Ishikawa (cell line): ENCODE results near the gene SLAMF7.

Source experiments
- CEBPB ChIP-seq: IDR thresholded peaks from 2 replicates; pipeline ENCODE4 v1.6.1; 2012
- CREB1 ChIP-seq: IDR thresholded peaks from 2 replicates; pipeline ENCODE4 v1.6.1; 2012; ENCODE audit warnings: low read depth
- EGR1 ChIP-seq: IDR thresholded peaks from 2 replicates; pipeline ENCODE4 v1.6.1; 2012
- EP300 ChIP-seq: IDR thresholded peaks from 2 replicates; pipeline ENCODE4 v1.6.1; 2012; ENCODE audit warnings: borderline replicate concordance
- FOXM1 ChIP-seq: IDR thresholded peaks from 2 replicates; pipeline ENCODE4 v1.6.1; 2012; ENCODE audit warnings: low read depth, borderline replicate concordance
- MAX ChIP-seq: IDR thresholded peaks from 2 replicates; pipeline ENCODE4 v1.6.1; 2012
- NFIC ChIP-seq: IDR thresholded peaks from 2 replicates; pipeline ENCODE4 v1.6.1; 2012
- RAD21 ChIP-seq: IDR thresholded peaks from 2 replicates; pipeline ENCODE4 v1.6.1; 2012; ENCODE audit warnings: low read depth
- REST ChIP-seq: IDR thresholded peaks from 2 replicates; pipeline ENCODE4 v1.6.1; 2012; ENCODE audit warnings: low read depth, mild to moderate bottlenecking
- TAF1 ChIP-seq: IDR thresholded peaks from 2 replicates; pipeline ENCODE4 v1.6.1; 2012; ENCODE audit warnings: low read depth, mild to moderate bottlenecking
- TCF12 ChIP-seq: IDR thresholded peaks from 2 replicates; pipeline ENCODE4 v1.6.1; 2012; ENCODE audit warnings: low read depth
- TEAD4 ChIP-seq: IDR thresholded peaks from 2 replicates; pipeline ENCODE4 v1.6.1; 2012
- USF1 ChIP-seq: IDR thresholded peaks from 2 replicates; pipeline ENCODE4 v1.6.1; 2012
- YY1 ChIP-seq: IDR thresholded peaks from 2 replicates; pipeline ENCODE4 v1.6.1; 2012; ENCODE audit warnings: low read depth
- ZBTB7A ChIP-seq: IDR thresholded peaks from 2 replicates; pipeline ENCODE4 v1.6.1; 2012; ENCODE audit warnings: low read depth

Gene SLAMF7

GRCh38 chr1:160739098-160739511 is at the start of gene SLAMF7:
SLAMF7 (plus strand) TSS chr1:160739247; CDS start chr1:160739302, 55 bp downstream.
- TF ChIP-seq YY1 (no peak), ZBTB7A (no peak), EP300 (no peak), CREB1 (no peak), EGR1 (no peak), USF1 (no peak), MAX (no peak), TEAD4 (no peak), TCF12 (no peak), CEBPB (no peak), TAF1 (no peak), NFIC (no peak), RAD21 (no peak), REST (no peak), FOXM1 (no peak)

DNA sequence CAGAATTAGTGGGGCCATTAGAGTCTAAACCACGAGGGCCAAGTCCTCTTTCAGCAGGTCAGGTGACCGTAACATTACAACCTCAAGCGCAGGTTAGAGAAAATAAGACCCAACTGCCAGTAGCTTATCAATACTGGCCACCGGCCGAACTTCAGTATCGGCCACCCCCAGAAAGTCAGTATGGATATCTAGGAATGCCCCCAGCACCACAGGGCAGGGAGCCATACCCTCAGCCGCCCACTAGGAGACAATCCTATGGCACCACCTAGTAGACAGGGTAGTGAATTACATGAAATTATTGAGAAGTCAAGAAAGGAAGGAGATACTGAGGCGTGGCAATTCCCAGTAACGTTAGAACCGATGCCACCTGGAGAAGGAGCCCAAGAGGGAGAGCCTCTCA is 46.7 kb upstream of the SLAMF7 start:
- peak; percentile 14; the same call in 1 of the 2 replicates for TF ChIP-seq RAD21

DNA sequence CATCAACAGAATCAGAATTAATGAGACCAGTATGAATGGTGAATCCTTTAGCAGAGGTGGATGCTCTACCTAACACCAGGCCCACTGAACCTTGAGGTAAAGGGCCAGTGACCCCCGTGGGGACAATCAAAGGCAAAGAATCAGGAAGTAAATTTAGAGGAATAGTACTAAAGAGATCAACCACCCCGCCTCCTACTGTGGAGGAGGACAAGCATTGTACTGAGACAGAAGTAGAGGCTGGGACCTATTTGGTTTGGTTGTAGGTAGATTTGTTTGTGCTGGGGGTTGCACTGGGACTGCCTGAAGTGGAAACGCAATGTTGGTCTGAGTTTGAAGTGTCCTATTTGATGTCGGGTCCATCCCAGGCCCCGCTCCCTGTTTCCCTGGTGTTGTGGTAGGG is 36.9 kb upstream of the SLAMF7 start:
- TF ChIP-seq YY1 (no peak), MAX (no peak), TEAD4 (no peak), NFIC (no peak), CREB1 (no peak), TCF12 (no peak), USF1 (no peak), ZBTB7A (no peak), RAD21 (no peak), REST (no peak), EGR1 (no peak), CEBPB (no peak)

DNA sequence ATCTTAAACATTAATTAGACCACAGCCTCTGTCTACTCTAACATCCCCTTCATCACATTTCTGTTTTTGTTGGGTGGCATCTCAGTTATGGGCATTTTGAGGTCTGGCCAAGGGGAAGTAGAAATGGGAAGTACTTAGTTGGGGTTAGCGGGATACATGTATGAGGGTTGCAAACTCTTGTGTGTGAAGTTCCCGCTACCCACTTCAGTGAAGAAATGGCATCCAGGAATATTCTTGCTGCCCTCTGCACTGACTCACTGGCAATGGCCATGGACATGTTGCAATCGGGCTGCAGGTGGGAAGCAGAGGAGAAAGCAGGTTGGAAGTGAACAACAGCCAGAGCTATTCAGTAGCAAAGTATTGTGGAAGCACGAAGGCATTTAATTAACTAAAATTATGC is 34.8 kb upstream of the SLAMF7 start:
- no peak for TF ChIP-seq USF1
- TF ChIP-seq CREB1: no peak
- TF ChIP-seq ZBTB7A: no peak
- no peak for TF ChIP-seq MAX
- no peak for TF ChIP-seq EP300
- no peak for TF ChIP-seq RAD21
- no peak for TF ChIP-seq YY1
- no peak for TF ChIP-seq TAF1
- TF ChIP-seq EGR1: no peak
- TF ChIP-seq TCF12: no peak
- no peak for TF ChIP-seq TEAD4
- TF ChIP-seq FOXM1: no peak
- no peak for TF ChIP-seq CEBPB
- no peak for TF ChIP-seq NFIC
- TF ChIP-seq REST: no peak
